Aorta (tissue), 5 donors: ENCODE data around the gene PPFIA4. TPM values are rescaled to one million over a fixed set of nuclear protein-coding genes. Genes with fewer than 3 reads are reported as not detected.

Experiments used
- ATAC-seq: fragments of 200-7000 bp; cut with Tn5 transposase; one replicate; pipeline ENCODE4 v1.9.1; 2022; ENCODE audit warnings: moderate library complexity; ENCODE audit not compliant: low FRiP score
- DNase-seq, 2 donors: peaks; one replicate each; pipeline ENCODE4 v3.0.0-alpha.2; 2020
- H3K27ac ChIP-seq, 2 donors: one replicate each; pipeline ENCODE4 v1.5.1; 2013; ENCODE audit warnings: low read length in 2 of 2, mild to moderate bottlenecking in 2 of 2, moderate library complexity in 2 of 2, control low read depth in 1 of 2, inconsistent platforms in 1 of 2, low read depth in 1 of 2
- H3K27me3 ChIP-seq, 2 donors: one replicate each; pipeline ENCODE4 v1.6.1; 2013; ENCODE audit warnings: control low read depth in 1 of 2, low read length in 1 of 2, mild to moderate bottlenecking in 1 of 2, moderate library complexity in 1 of 2; ENCODE audit not compliant: insufficient read depth in 2 of 2, control insufficient read depth in 1 of 2
- H3K36me3 ChIP-seq, 2 donors: one replicate each; pipeline ENCODE4 v1.6.1; 2013; ENCODE audit warnings: control low read depth in 1 of 2, low read length in 1 of 2, mild to moderate bottlenecking in 1 of 2; ENCODE audit not compliant: insufficient read depth in 2 of 2, control insufficient read depth in 1 of 2
- H3K4me1 ChIP-seq, 2 donors: one replicate each; pipeline ENCODE4 v1.6.1; 2013; ENCODE audit warnings: low read length in 2 of 2, control low read depth in 1 of 2, mild to moderate bottlenecking in 1 of 2, moderate library complexity in 1 of 2; ENCODE audit not compliant: insufficient read depth in 2 of 2, control insufficient read depth in 1 of 2
- H3K4me3 ChIP-seq, 2 donors: one replicate each; pipeline ENCODE4 v1.5.1; 2013; ENCODE audit warnings: low read length in 2 of 2, control low read depth in 1 of 2, mild to moderate bottlenecking in 1 of 2
- H3K9me3 ChIP-seq: one replicate; pipeline ENCODE4 v1.6.1; 2013; ENCODE audit warnings: mild to moderate bottlenecking, low read length; ENCODE audit not compliant: control insufficient read depth
- WGBS, 2 donors: extraction: QIAGEN DNeasy Blood & Tissue Kit; methylation state at CpG; one replicate each; pipeline ENCODE4 v1.1.7; 2013; 5-methylcytosine and 5-hydroxymethylcytosine counted together
- intact Hi-C, 2 donors: fragments of 100-400 bp; cut with DNase I; formaldehyde crosslinking; loops; one replicate each; pipeline versions ENCODE4 v1.14.2 to v1.15.0; 2022
- polyA plus RNA-seq, 2 donors: library from polyadenylated mRNA; stranded (reverse); fragments of 200-250 nt; gene quantifications; one replicate each; pipeline ENCODE4 v1.2.3, GENCODE V29; 2013
- total RNA-seq, 2 donors: library from RNA; stranded (reverse); fragmentation: NEBNext Ultra II Directional; extraction: Animal tissue kit (Norgen Biotek cat#: 25700); gene quantifications; one replicate each; pipeline ENCODE4 v1.2.1, GENCODE V29; 2021
- donor health status: healthy with polysubstance abuse.
- donor health status: Bipolar disorder and iron deficiency.
- donor health status: DM: no; HTN: no; CAD: no.
- donor health status: DM: no; HTN: no; CAD: no.
- donor health status: DM: yes; HTN: yes; CAD: no.

PPFIA4 gene
- total and polyA plus RNA-seq, 4 donors, result 3.3 to 22.7 (median 13.0) TPM

DNA sequence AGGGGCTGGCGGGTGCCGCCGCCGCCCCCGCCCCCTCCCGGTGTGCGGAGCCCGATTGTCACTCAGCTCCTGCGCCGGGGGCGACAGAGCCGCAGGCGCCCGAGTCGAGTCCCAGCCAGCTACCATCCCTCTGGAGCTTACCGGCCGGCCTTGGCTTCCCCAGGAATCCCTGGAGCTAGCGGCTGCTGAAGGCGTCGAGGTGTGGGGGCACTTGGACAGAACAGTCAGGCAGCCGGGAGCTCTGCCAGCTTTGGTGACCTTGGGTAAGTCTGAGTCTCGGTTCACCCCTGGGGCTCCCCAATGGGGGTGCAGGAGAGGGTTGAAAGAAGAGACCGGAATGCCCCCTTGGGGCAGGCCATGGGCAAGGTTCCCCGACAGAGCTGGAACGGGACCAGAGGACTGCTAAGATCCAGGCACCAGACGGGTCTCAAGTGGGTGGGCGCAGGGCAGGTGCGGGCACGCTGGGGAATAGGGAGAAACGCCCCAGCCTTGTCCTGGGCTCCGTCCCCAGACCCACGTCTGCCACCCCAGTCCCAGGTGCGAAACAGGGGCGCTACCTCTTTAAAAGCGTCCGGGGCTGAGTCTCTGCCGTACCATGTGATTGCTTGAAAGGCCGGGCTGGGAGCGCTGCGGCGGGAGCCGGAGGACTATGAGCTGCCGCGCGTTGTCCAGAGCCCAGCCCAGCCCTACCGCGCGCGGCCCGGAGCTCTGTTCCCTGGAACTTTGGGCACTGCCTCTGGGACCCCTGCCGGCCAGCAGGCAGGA is 101.6 kb downstream of the PPFIA4 start, which contains the start of gene ADORA1:
Gene ADORA1, plus strand, starts transcription at position 61 of the 765 bp plus-strand sequence. CDS start 1,116 bp downstream, outside the sequence.
- 1% methylated on average over 42 to 51 of the region's 51 CpGs for WGBS, 2 donors
- H3K27me3 ChIP-seq, result no peaks in the 10 kb centered on the region
- no peaks in the 10 kb centered on the region for H3K9me3 ChIP-seq
- peak; percentile 75 to 88 for DNase-seq
- ATAC-seq, result peak; percentile 78
- intact Hi-C loops, result no loop called here
- no peak within 1 kb of the TSS for H3K27ac ChIP-seq
- H3K4me3 ChIP-seq, result peak within 1 kb of the TSS in 1 of 2 donors; percentile 9
- H3K36me3 ChIP-seq, result no peaks in the 10 kb centered on the region
- H3K4me1 ChIP-seq, result no peaks in the 10 kb centered on the region

DNA sequence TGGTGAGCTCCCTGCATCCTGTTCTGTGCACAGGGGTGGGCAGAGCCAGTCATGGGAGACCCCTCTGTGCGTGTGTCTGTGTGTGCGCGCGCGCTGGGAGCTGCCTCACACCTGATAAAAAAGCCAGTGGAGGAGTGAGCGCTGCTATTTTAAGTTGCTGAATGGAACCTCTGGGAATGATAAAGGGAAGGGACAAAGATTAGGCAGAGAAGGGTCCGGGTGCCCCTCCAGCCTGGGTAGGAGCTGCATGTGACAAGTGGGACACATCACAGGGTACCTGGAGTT is 102.1 kb downstream of the PPFIA4 start:
- Histone ChIP-seq H3K27ac (no peak overlapping the region), H3K4me1 (no peaks in the 10 kb centered on the region), H3K36me3 (no peaks in the 10 kb centered on the region), H3K27me3 (no peaks in the 10 kb centered on the region), H3K9me3 (no peaks in the 10 kb centered on the region), H3K4me3 (no peak overlapping the region)
- ATAC-seq (no peak), DNase-seq (no peak)
- WGBS, 2 donors, result 48 to 63% methylated on average over 7 of the region's 7 CpGs
- intact Hi-C loops, result no loop called here

Other genes starting within 250 kb of the PPFIA4 start
- gene KDM5B, start 218.1 kb upstream of the PPFIA4 start, total RNA-seq, result 10 to 100 TPM; 52.8 to 75.6 TPM
- gene KDM5B, start 218.1 kb upstream of the PPFIA4 start, polyA plus RNA-seq, result 10 to 100 TPM in 1 of 2 donors, 1 to 10 TPM in 1; 3.1 to 13.3 TPM
- gene PCAT6, start 215.5 kb upstream of the PPFIA4 start, total RNA-seq, result 1 to 10 TPM in 1 of 2 donors, under 1 TPM in 1; 0.49 to 1.7 TPM
- gene PCAT6, start 215.5 kb upstream of the PPFIA4 start, polyA plus RNA-seq, result 1 to 10 TPM in 1 of 2 donors, not detected in 1; 2.8 TPM
- 1 to 10 TPM; 7.3 to 7.5 TPM for gene RABIF, start 137.3 kb upstream of the PPFIA4 start, total RNA-seq
- 1 to 10 TPM; 4.0 to 5.9 TPM for gene RABIF, start 137.3 kb upstream of the PPFIA4 start, polyA plus RNA-seq
- gene KLHL12, start 99.3 kb upstream of the PPFIA4 start, total RNA-seq, result 10 to 100 TPM; 15.9 to 17.9 TPM
- gene KLHL12, start 99.3 kb upstream of the PPFIA4 start, polyA plus RNA-seq, result 10 to 100 TPM; 12.6 to 13.6 TPM
- 10 to 100 TPM; 55.2 to 61.3 TPM for gene ADIPOR1, start 68.2 kb upstream of the PPFIA4 start, total RNA-seq
- 10 to 100 TPM; 66.2 to 72.4 TPM for gene ADIPOR1, start 68.2 kb upstream of the PPFIA4 start, polyA plus RNA-seq
- gene CYB5R1, start 59.2 kb upstream of the PPFIA4 start, total RNA-seq, result 10 to 100 TPM; 41.5 to 53.1 TPM
- 10 to 100 TPM; 33.2 to 76.0 TPM for gene CYB5R1, start 59.2 kb upstream of the PPFIA4 start, polyA plus RNA-seq
- 10 to 100 TPM; 43.9 to 47.7 TPM for gene TMEM183A, start 19.1 kb upstream of the PPFIA4 start, total RNA-seq
- 10 to 100 TPM; 46.9 to 55.7 TPM for gene TMEM183A, start 19.1 kb upstream of the PPFIA4 start, polyA plus RNA-seq
- not detected for gene MYOG, start 59.5 kb downstream of the PPFIA4 start, total RNA-seq
- gene MYOG, start 59.5 kb downstream of the PPFIA4 start, polyA plus RNA-seq, result not detected
- gene ADORA1, start 101.2 kb downstream of the PPFIA4 start, total RNA-seq, result 1 to 10 TPM in 1 of 2 donors, under 1 TPM in 1; 0.71 to 2.5 TPM
- gene ADORA1, start 101.2 kb downstream of the PPFIA4 start, polyA plus RNA-seq, result not detected
- gene MYBPH, start 149.3 kb downstream of the PPFIA4 start, total RNA-seq, result not detected
- gene MYBPH, start 149.3 kb downstream of the PPFIA4 start, polyA plus RNA-seq, result not detected
- gene CHI3L1, start 160.2 kb downstream of the PPFIA4 start, total RNA-seq, result 10 to 100 TPM; 17.8 to 34.2 TPM
- 1 to 10 TPM in 1 of 2 donors, under 1 TPM in 1; 0.87 to 5.4 TPM for gene CHI3L1, start 160.2 kb downstream of the PPFIA4 start, polyA plus RNA-seq
- 1 to 10 TPM; 1.3 to 2.2 TPM for gene CHIT1, start 203.2 kb downstream of the PPFIA4 start, total RNA-seq
- gene CHIT1, start 203.2 kb downstream of the PPFIA4 start, polyA plus RNA-seq, result 10 to 100 TPM in 1 of 2 donors, under 1 TPM in 1; 0.56 to 16.4 TPM